GM18519 (cell line): ENCODE results near the gene PPM1A.

Experiments used
- ATAC-seq: cut with Tn5 transposase; IDR thresholded peaks from one replicate; pipeline ENCODE4 v1.9.1; 2021; ENCODE audit warnings: mild to moderate bottlenecking, moderate library complexity; ENCODE audit not compliant: unreplicated experiment, low FRiP score

The PPM1A gene

DNA sequence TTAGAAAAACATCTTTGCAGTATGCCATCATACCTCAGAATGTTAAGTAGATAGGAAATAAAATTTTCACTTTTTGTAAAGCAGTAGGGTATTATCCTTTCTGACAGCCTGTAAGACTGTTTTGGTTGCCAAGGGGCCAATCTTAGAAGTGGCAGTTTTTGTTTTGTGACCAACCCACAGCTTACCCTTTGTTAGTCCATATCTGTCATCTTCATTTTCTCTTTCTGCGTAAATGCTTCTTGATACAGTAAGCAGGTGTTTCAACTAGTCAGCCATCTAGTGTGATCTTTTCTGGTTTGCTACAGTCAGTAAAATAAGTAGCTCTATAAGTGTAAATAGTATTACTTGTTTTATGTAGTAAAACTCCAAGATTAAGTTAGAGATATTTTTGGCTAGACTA lies 8.8 kb downstream of the PPM1A start:
- ATAC-seq, result no peak

DNA sequence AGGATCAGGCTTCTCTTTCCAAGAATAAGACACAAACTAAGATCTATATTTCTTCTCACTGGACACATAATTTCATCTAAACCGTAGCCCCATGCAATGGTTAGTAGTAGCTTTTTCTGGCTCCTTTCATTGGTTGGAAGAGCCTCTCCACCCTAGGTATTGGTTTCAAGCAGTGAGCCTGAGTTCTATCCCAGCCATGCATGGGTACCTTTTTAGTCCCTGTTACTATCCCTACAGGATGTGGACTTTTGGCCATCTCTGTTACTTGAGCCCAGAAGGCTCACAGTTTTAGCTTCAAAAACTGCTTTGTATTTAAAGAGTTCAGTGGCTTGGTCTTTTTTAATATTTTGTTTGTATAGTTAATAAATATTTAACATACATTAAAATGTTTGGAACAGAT lies 16.1 kb downstream of the PPM1A start:
- ATAC-seq, result no peak

DNA sequence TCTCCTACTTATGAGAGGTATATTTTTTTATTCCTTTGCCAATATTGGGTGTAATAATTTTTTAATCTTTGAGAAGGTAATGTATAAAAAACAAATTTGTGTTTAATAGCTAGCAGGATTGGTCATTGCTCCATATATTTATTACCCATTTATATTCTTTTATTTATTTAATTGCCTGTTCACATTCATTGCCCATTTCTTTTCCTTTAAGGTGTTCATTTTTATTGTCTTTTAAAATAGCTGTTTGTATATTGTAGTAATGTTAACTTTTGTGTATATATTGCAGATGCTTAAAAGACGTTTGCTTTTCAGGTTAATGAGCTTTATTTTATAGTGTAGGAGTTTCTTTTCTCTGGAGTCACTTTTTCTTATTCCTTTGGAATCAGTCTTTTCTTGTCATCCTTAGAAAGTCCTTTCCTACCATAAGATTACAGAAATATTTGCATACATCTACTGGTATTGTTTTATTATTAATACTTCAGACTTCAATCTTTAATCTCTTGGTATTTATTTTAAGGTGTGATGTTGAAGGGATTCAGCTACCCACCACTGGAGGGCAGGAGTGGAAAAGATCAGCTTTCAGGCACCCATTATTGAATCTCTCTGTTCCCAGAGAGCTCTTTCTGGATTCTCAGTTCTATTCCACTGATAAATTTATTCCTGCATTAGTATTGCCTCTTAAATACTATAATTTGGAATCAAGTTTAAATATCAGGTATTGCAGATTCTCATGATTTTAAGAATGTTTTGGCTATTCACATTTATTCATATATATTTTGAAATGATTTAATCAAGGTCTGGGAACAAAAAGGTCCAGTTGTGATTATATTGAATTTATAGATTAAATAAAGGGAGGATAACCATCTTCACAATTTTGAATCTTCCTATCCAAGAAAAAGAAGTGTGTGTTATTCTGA lies 17.3 kb downstream of the PPM1A start:
- ATAC-seq, result no peak

DNA sequence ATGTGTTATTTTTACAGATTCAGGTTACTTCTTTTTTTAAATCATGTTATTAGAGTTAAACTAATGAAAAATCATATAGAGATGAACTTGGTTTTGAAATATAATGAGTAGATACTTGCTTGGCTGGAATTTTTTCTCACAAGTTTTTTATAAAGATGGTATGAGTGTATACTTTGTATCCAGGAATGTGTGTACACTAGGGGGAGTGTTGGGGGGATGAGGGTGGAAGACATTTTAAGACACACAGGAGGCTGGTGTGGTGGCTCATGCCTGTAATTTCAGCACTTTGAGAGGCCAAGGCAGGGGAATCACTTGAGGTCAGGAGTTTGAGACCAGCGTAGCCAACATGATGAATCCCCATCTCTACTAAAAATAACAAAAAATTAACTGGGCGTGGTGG lies 23.2 kb downstream of the PPM1A start:
- ATAC-seq, result no peak

DNA sequence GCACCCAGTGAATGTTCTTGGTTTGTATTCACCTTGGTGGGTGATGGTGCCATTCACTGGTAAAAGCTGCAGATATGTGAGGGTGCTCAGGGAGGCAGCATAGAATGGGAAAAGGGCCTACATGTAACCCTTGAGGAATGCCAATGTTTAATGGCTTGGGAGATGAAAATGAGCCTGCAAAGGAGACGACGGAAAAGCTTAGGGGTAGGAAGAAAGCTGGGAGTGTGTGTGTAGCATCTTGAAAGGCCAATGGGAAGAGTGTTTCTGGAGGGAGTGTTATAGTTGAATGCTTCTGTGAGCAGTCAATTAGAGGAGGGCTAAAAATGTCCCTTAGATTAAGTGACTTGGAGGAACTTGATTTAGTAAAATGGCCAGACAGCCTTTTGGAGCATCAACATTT lies 24.9 kb downstream of the PPM1A start:
- ATAC-seq, result no peak

DNA sequence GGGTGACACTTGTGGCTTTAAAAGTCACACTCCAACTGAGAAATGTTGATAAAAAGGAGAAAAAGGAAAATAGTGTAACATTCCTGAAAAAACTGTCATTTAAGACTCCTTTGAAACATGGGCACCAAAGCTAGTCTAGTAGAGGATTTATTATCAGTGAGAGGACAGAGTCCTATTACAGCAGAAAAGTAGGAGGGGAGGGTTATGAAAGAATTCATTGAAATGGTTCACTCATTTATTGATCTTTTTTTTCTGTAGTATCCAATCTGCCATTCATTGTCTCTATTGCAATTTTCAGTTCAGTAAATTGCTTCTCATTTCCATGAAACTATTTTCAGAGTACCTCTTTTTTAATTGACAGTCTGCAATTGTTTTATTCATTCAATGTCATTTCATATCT lies 25.4 kb downstream of the PPM1A start:
- ATAC-seq, result no peak

DNA sequence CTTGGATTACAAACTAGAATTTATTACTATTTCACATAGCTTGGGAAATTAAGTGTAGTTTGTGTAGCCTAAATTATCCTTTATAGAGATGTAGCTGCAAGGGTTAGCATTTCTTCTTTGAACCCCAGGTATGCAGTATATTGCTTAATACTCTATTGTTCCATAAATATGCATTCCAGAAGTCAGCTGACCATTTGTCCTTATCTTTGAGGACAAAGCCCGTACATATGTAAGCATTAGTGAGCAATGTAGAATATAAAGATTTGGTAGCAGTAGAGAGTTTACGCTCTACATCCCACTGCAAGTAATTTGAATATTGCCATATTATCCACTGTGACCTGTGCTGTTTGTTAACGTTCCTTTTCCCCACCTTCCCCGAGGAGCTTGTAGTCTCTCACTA lies 26.9 kb downstream of the PPM1A start:
- no peak for ATAC-seq

DNA sequence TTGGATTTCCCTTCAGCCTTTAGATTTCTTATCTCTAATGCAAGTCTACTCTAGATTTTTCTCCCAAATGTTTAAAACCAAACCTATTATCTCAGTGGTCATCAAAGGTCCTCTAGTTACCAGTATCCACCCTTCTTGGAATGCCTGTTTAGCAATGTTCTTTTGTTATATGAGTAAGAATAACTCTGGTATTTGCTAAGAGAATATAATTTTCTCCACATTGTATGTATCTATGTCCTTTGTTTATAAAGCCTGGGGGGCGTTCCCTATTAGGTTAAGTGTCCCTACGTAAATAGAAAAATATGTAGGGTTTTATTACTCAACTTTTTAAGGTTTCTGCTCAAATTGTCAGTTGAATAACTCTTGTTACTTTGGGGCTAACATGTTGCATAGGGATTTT lies 27.3 kb downstream of the PPM1A start:
- ATAC-seq, result no peak

DNA sequence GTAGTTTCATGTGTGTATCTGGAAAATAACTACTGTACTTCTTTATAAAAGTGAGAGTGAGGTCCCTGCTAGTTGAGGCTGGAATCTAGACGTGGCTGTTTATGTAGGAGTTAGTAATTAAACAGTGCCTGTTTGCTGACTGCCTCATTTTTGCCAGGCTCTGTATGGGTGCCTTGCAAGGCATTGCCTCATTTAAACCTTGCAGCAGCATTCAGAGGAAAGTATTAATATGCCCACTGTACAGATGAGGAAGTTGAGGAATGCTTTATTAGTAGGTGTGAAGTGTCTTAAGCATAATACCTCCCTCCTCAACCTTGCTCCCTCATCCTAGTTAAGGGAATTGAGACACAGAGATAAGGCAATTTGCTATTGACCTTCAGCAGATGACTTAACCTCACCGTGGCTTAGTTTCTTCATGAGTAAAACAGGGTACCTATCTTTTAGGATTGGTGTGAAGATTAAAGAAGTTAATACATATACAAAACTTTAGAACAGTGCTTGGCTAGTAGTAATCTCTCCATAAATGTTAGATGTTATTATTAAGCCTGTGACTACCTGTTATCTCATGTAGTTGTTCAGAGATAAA lies 28.7 kb downstream of the PPM1A start:
- no peak for ATAC-seq

DNA sequence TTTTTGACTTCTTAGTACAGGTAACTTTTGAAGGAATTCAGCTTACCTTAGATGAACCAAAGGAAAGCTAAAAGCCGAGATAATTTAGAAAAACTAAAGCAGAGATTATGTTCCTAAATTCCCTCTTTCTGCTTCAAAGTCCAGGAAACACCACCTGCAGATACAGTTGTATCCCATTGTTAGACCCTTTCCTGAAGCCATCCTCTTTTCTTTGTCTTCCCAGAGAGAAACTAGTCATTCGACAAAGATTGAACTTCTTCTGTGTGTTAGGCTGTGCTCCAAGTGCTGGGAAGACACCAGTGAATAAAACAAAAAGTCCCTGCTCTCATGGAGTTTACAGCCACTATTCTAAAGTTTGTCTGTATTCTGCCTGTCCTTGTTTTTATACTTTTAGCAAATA lies 29.3 kb downstream of the PPM1A start:
- no peak for ATAC-seq

DNA sequence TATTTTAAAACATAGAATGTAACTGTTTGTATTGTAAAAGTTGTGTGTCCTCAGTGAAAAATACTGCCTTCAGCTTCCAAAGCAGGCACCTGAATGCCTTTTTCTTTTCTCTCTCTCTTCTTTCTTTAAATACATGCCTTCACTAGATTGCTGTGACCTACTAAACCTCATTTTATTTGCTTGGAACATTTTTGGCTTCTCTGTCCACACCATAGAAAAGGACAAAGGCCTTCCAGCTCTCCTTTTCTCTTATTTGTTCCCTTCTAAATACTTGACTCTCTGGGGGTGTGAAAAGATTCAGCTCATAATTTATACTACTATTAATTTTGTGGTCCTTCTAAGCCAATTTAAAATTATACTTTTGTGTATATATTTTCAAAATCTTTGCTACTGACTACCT lies 38.4 kb downstream of the PPM1A start:
- no peak for ATAC-seq

DNA sequence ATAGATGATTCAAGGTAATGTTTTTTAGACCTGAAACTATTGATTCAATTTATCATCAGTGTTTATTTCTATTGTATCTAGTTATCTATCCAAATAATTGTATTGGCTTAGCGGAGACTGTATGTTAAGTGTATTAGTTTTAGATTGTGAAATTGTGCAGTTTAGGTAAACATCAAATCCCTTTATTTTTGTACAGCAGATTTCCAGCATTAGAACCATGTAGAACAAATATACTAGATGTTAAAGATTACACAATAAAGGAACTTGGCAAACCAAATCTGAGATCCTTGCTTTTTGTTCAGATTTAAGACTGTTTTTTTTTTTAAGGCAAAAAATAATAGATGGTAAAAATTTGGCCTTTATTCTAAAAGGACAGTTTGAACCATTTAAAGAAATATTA lies 39.3 kb downstream of the PPM1A start:
- ATAC-seq, result no peak

DNA sequence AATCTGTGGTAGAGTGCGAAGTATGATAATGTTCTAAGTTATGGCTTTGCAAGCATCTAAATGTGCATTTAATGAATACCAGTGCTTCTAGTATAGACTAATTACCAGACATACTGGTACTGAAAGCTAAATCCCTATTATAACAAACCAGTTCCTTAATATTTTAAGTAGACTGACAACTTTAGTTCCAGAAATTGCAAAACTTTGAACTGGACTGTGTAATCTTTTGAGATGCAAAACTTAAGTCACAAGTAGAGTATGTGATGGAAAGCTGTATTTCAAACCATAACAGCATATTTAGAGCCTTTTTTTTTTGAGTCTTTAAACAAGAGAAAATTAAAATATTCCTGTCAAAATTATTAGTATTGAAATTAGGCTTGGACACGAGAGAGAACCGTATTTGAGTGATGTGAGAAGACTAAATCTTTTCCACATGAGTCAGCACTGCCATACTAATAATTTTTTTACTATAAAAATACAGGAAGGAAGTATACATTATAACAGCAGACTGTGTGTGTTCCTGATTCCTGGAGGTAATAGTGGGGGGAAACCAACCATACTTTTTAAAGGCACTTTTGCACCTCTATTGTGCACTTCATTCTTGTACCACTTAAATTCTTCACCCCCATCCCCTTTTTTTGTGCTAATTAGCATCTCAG lies 45.5 kb downstream of the PPM1A start:
- no peak for ATAC-seq

DNA sequence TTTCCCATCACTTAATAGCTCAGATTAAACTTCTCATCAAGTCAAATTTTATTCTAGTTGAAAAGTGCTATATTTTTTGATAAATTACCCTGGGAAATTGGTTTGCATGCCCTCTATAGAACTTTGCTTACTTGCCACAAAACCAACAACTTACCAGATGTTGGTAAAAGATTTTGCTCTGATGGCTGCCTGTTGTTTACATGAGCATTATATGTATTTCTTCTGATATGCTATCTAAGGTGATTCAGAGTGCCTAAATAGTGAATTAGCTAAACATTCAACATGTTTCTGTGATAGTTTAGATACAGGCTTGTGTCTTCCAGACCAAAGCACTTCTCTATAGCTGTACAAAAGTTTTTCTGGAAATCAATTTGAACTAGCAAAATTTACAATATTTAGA lies 51.0 kb downstream of the PPM1A start:
- no peak for ATAC-seq

DNA sequence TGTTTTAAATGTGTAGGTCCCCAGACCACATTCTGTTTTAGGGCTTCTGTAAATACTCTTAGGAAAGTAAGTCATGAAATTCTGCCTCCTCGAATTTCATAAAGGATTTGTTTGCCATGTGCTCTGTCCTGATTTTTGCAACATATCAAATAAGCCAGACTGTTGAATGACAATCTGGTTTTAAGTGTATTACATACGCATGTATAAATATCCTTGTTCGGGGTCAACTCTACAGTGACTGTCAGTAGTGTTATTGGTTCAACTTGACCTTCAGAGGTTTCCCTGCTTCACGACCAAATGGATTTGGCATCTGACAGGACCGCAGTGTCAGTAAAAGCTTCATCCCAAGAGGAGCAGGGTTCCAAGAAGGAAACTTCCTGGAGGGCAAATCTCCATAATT lies 52.7 kb downstream of the PPM1A start:
- ATAC-seq, result no peak

DNA sequence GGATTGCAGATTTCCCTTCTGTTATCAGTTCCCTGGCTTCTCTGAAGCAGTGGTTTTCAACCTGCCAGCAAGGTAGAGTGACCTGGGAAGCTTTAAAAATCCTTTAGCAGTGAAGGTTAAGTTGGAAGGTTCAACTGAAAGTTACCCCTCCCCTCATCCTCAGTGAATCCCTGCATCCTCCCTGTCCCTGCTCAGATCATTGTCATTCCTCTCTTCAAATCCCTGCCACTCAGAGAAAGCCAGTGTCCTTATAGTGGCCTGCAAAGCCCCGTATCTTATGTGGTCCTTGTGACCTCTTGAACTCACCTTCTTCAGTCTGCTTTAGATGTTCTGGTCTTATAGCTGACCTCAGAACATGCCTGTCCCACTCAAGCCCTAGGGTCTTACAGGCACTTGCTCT lies 53.6 kb downstream of the PPM1A start:
- no peak for ATAC-seq

DNA sequence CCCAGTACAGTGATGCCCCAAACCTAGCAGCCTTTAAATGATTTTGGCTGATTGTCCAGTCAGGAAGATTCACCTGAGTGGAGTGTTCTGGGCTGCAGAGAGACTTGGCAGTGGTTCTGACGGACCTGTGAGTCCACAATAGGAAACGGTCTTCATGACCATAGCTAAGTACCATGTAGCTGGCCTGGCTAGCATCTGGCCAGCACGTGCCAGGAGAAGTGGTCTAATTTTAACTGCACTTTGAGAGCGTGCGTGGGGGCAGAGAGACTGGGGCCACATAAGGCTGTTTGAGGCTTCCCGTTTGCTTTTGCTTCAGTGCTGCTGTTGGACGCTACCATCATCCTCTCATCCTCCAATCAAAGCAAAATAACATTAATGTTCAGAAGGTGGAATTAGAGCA lies 54.7 kb downstream of the PPM1A start:
- no peak for ATAC-seq

DNA sequence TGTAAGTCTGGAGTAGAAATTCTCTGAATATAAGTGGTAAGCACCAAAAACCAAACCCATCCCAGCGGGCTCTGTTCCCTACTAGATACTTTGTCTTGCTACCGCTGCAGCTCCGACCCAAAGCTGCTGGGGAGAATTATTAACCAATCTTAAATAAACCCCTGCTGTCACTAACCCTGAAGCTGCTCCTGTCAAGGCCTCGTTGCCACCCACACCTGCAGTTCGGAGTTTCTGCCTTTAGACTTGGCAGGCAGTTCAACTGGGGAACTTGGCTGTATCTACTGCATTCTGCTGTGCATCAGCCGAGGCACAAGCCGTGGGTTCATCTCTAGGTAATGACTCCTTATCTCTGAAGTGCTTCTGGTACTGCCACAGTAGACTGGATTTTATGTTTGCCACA lies 55.5 kb downstream of the PPM1A start:
- ATAC-seq, result no peak

DNA sequence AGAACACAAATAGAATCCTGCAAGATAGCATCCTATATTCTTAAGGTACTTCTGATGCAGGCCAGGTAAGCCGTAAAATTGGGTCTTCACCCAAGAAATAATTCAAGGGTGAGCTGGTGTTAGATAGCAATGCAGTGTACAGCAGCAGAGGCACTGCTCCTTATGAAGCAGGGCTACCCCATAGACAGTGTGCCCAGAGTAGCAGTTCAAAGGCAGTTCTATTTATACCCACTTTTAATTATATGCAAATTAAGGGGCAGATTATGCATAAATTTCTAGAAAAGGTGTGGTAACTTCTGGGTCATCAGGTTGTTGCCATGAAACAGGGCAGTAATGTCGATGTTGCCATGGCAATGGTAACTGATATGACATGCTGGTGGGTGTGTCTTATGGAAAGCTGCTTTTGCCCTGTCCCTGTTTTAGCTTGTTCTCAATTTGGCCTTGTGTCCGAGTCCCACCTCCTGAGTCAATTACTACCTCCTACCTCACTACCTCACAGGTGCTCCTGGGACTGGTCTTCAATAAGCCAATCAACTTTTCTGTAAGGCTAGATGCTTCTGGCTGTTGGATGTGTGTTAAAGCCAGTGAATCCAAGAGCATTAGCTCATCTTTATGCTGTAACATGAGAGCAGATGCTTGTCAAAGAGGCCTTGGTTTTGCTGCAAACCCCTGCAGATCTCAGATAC lies 61.0 kb downstream of the PPM1A start:
- no peak for ATAC-seq

DNA sequence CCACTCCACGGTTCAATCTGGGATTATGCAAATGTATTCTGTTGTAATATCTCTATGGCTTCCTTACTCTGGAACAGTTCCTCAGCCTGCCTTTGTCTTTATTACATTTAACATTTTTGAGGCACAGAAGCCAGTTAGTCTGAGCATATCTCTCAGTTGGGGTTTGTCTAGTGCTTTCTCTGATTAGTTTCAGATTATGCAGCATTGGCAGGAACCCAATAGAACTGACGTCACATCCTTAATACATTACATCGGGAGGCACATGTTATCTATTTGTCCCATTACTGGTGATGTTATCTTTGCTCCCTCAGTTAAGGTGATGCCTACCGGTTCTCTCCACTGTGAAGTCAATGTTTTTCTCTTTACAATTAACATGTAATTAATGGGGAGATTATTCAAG lies 62.4 kb downstream of the PPM1A start:
- no peak for ATAC-seq

DNA sequence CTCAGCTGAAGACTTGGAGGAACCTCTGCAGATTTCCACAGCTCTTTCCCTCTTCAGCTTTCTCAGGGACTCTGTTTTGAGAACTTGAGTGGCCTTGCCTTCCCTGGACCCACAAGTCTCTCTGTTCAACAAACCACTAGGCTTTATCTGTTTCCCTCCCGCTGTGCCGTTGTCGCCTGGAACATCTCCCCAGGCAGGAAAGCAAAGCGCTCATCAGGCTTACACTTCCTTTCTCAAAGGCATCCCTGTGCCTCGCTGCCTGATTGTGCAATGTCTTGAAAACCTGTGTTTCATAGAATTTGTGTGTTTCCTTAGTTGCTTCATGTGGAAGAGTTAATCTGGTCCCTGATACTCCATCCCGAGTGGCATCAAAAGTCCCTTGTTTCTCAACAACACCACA lies 64.1 kb downstream of the PPM1A start:
- ATAC-seq, result no peak
